K562 (cell line): ENCODE data around the gene EVI5. TPM values are rescaled to one million over a fixed set of nuclear protein-coding genes. Genes with fewer than 3 reads are reported as not detected.
A peak's percentile ranks its signal among the peaks of the same experiment; 100 is the strongest.

ENCODE experiments used
- CBFA2T2 ChIP-seq: fragments of 450-650 bp; conservative IDR thresholded peaks from 2 replicates; pipeline ENCODE4 v1.6.1; 2017; ENCODE audit warnings: mild to moderate bottlenecking
- CHD4 ChIP-seq: fragments of 200-600 bp; sonication (generic); IDR thresholded peaks from 3 replicates; pipeline ENCODE4 v1.6.1; 2012; ENCODE audit warnings: low read depth, mild to moderate bottlenecking, mixed read lengths, low read length, inconsistent platforms; ENCODE audit not compliant: insufficient read depth, insufficient replicate concordance, poor library complexity, severe bottlenecking
- ETS2 ChIP-seq: IDR thresholded peaks from 2 replicates; pipeline ENCODE4 v1.6.1; 2016; ENCODE audit warnings: borderline replicate concordance, missing genetic modification characterization, mild to moderate bottlenecking, moderate library complexity, missing compliant biosample characterization; ENCODE audit not compliant: poor library complexity, severe bottlenecking
- FOXA1 ChIP-seq: fragments of 450-650 bp; IDR thresholded peaks from 2 replicates; pipeline ENCODE4 v1.6.1; 2016; ENCODE audit warnings: mild to moderate bottlenecking, borderline replicate concordance
- GTF2F1 ChIP-seq: IDR thresholded peaks from 2 replicates; pipeline ENCODE4 v1.6.1; 2011; ENCODE audit warnings: low read depth, low read length, improper control_type of control experiment
- HOXB6 ChIP-seq: fragments of 250-450 bp; sonication (Bioruptor Pico); IDR thresholded peaks from 2 replicates; pipeline ENCODE4 v1.5.1; 2022; ENCODE audit warnings: mild to moderate bottlenecking, borderline replicate concordance
- MAFG ChIP-seq: fragments of 450-650 bp; conservative IDR thresholded peaks from 2 replicates; pipeline ENCODE4 v1.6.1; 2016; ENCODE audit warnings: missing genetic modification characterization, missing compliant biosample characterization
- MEIS2 ChIP-seq: fragments of 450-650 bp; IDR thresholded peaks from 2 replicates; pipeline ENCODE4 v1.6.1; 2014; ENCODE audit warnings: mild to moderate bottlenecking; ENCODE audit not compliant: partially characterized antibody
- NR3C1 ChIP-seq: sonication (generic); formaldehyde crosslinking; IDR thresholded peaks from 2 replicates; pipeline ENCODE4 v1.8.1; 2022; ENCODE audit warnings: missing genetic modification reagents
- PCBP2 ChIP-seq: fragments of 200-400 bp; formaldehyde crosslinking; IDR thresholded peaks from 2 replicates; pipeline ENCODE4 v1.6.1; 2018; ENCODE audit warnings: low read length, low read depth, mild to moderate bottlenecking, moderate library complexity; ENCODE audit not compliant: poor library complexity, severe bottlenecking
- RBM34 ChIP-seq: fragments of 200-400 bp; formaldehyde crosslinking; IDR thresholded peaks from 2 replicates; pipeline ENCODE4 v1.6.1; 2018; ENCODE audit warnings: low read length, borderline replicate concordance; ENCODE audit not compliant: insufficient read depth
- TRIM28 ChIP-seq: fragments of 450-650 bp; IDR thresholded peaks from 2 replicates; pipeline ENCODE4 v1.6.1; 2017
- ZNF408 ChIP-seq: fragments of 250-450 bp; sonication (Bioruptor Pico); IDR thresholded peaks from 2 replicates; pipeline ENCODE4 v1.4.0; 2020; ENCODE audit warnings: low read depth, mild to moderate bottlenecking, moderate library complexity
- ZNF518B ChIP-seq: fragments of 250-450 bp; sonication (Bioruptor Pico); IDR thresholded peaks from 2 replicates; pipeline ENCODE4 v1.5.0; 2021; ENCODE audit warnings: mild to moderate bottlenecking, moderate library complexity
- polyA plus RNA-seq, 8 experiments: library from polyadenylated mRNA; depleted of rRNA in 4 of 8; stranded (reverse) in 5 of 8; unstranded in 3 of 8; fragments of >200 nt; fragmentation: Nextera tagmentation in 2 of 8; fragmentation: Illumina TruSeq in 1 of 8; extraction: Ambion mirVana in 2 of 8; extraction: Trizol in 1 of 8; gene quantifications; 2 replicates each; pipeline versions ENCODE4 v1.2.1 to v1.2.3, GENCODE V29; 2011 to 2014; ENCODE audit warnings: inconsistent platforms in 1 of 8, missing spikeins in 1 of 8
- total RNA-seq, 7 experiments: library from RNA; depleted of rRNA in 6 of 7; stranded (reverse); fragments of >200 nt in 6 of 7; fragmentation: Illumina TruSeq in 2 of 7; extraction: Trizol in 2 of 7; gene quantifications; 2 replicates each; pipeline versions ENCODE4 v1.2.1 to v1.2.3, GENCODE V29; 2011 to 2021; ENCODE audit warnings: low replicate concordance in 1 of 7
- TF ChIP-seq, protein P1 (sequence below), 2 experiments: fragments of 450-650 bp; IDR thresholded peaks; 2 replicates each; pipeline ENCODE4 v1.6.1; 2016; ENCODE audit warnings: mild to moderate bottlenecking in 2 of 2, borderline replicate concordance in 1 of 2, low read depth in 1 of 2, moderate library complexity in 1 of 2

Gene EVI5
- total and polyA plus RNA-seq, 9 of the 15 experiments (the other 6 are each of a cell fraction or from before 2014, with no cell fraction given) = 1.7 to 50.1 (median 13.7) TPM

DNA sequence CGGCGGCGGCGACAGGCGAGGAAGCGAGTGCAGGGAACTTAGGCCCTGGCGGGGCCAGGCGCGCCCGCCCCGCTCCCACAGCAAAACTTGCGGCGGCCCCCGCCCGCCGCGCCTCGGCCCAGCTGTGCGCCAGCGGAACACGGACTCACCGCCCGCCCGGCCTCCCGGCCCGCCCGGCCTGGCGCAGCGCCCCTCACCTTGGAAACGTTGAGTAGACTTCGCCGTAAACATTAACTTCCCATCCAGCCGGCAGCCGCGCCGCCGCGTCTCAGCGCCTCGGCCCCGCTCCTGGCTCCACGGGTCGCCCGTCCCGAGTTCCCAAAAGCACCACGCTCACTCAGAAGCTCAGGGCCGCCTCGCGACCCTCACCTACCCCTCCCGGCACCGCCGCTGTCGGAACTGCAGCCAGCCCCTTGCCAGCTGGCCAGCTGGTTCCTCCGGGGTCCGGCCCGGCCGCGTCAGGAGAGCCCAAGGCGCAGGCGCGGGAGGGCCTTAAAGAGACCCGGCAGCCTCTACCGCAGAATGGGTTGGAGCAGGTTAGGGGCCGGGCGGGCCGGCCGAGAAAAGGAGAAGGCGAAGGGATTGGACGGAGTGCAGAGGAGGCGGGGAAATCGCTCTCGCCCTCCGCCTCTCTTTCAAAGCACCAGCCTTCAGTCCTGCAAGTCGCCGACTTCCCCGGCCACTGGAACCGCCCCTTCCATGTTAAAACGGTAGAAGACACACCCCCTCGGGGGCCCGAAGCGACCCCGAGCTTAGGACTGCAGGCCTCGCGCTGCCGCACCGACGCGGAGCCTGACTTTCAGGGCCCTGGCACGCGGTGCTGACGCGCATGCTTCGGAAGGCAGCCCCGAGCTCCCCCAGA lies at the start of gene EVI5 (continued):
- TF ChIP-seq ZNF518B (CRISPR knock-in tag) = no peak
- TF ChIP-seq MAFG (tag) = no peak
- TF ChIP-seq GTF2F1 = no peak
- TF ChIP-seq CHD4 = no peak
- TF ChIP-seq RBM34 = no peak
- no peak for TF ChIP-seq CBFA2T2
- no peak for TF ChIP-seq PCBP2
- TF ChIP-seq MEIS2 = peak; percentile 76
- TF ChIP-seq ETS2 (tag) = no peak
- TF ChIP-seq ZNF408 (CRISPR knock-in tag) = no peak
- no peak for TF ChIP-seq FOXA1
- TF ChIP-seq HOXB6 = no peak
- 0 out of 2 replicates have a peak, but pooled peaks have one; percentile 9 for TF ChIP-seq TRIM28
- TF ChIP-seq, protein P1, sequence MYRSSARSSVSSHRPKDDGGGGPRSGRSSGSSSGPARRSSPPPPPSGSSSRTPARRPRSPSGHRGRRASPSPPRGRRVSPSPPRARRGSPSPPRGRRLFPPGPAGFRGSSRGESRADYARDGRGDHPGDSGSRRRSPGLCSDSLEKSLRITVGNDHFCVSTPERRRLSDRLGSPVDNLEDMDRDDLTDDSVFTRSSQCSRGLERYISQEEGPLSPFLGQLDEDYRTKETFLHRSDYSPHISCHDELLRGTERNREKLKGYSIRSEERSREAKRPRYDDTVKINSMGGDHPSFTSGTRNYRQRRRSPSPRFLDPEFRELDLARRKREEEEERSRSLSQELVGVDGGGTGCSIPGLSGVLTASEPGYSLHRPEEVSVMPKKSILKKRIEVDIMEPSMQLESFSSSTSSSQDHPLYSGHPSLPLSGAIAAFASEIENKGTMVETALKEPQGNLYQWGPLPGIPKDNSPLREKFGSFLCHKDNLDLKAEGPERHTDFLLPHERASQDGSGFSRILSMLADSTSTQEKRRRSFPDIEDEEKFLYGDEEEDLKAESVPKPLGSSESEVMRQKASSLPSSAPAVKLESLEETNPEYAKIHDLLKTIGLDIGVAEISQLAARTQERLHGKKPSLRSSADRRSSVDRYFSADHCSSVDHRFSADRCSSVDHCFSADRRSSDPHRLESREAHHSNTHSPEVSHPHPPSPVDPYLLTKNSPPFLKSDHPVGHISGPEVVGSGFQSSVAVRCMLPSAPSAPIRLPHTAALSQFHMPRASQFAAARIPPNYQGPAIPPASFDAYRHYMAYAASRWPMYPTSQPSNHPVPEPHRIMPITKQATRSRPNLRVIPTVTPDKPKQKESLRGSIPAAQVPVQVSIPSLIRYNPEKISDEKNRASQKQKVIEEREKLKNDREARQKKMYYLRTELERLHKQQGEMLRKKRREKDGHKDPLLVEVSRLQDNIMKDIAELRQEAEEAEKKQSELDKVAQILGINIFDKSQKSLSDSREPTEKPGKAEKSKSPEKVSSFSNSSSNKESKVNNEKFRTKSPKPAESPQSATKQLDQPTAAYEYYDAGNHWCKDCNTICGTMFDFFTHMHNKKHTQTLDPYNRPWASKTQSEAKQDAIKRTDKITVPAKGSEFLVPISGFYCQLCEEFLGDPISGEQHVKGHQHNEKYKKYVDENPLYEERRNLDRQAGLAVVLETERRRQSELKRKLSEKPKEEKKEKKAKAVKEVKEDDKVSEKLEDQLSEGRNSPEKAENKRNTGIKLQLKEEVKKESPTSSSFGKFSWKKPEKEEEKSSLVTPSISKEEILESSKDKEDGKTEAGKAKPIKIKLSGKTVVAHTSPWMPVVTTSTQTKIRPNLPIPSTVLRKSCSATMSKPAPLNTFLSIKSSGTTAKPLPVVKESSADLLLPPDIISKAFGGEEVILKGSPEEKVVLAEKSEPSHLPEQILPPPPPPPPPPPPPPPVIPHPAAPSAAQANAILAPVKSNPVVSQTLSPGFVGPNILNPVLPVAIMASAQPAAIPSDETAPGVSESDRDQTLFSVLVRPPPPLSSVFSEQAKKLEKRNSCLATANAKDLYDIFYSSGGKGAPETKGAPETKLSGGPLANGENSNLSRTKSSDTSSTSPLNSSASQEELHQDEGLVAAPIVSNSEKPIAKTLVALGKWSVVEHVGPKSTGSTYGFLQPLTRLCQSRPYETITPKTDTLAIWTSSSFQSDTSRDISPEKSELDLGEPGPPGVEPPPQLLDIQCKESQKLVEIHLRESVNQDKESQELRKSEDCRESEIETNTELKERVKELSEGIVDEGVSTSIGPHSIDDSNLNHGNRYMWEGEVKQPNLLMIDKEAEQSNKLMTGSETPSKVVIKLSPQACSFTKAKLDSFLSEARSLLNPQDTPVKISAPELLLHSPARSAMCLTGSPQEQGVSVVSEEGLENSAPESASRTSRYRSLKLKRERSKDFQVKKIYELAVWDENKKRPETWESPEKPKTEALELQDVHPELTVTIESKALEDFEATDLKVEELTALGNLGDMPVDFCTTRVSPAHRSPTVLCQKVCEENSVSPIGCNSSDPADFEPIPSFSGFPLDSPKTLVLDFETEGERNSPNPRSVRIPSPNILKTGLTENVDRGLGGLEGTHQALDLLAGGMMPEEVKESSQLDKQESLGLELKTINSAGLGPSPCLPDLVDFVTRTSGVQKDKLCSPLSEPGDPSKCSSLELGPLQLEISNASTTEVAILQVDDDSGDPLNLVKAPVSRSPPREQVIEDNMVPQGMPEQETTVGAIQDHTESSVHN (IDR thresholded peaks at IDR 0.05; ENCODE audit: borderline replicate concordance in 1 of 2, low read depth in 1 of 2) = no peak
- TF ChIP-seq NR3C1 (CRISPR knock-in tag) = peak; percentile 98
